HG03432 (cell line): ENCODE results near the gene LRTM1.

ENCODE experiments used
- ATAC-seq: cut with Tn5 transposase; IDR thresholded peaks from one replicate; pipeline ENCODE4 v1.9.1; 2021; ENCODE audit warnings: mild to moderate bottlenecking, moderate library complexity; ENCODE audit not compliant: unreplicated experiment

LRTM1 gene

DNA sequence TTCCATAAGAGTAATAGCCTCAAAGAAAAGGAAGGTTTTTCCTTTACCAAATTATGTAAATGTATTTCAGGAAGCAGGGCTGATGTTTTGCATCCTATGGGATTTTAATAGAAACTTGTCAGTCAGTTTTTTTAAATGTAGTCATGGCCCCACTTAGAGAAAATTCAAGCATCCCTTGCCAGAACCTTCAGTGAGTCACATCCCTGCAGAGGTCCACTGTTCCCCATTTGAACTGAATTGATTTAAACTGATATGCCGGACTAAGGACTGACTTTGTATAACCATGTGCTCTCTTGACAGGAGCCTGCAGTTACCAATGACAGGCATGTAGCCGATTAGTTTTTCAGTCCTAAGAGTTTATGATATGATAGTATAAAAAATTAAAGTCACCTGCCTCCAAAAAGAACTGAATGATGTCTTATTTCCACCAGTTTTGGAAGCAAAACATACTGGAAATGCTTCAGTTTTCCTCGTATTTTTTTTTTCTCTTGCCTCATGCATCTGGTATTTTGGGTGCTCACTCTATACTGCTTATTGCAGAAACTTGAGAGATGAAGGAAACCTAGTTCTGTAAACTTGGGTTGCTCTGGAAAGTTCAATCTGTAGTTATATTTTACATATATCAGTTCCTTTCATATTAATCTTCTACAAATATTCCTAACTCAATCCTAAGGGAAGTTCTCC, 30.7 kb downstream of the LRTM1 start:
- no peak for ATAC-seq

DNA sequence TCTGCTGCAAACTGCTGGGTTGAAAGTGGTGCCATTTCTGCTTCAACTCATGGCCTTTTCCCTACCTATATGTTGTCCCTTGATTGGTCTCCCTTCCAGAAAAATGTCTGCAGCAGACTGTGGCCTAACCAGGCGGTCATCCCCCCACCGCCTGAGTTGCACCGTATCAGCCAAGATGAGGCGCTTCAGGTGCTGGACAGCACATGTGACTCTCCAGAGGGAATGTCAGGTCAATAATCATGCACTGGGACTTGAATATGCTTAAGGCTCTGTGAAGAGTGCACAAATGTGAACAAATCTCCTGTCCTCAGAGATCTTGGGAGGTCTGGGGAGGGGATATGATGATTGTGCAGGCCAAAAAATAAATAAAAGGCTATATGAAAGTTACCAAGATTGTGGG, 32.2 kb downstream of the LRTM1 start:
- ATAC-seq = no peak

- ATAC-seq = no peak
Measured at GRCh38 chr3:54892168-54892567, 35.7 kb downstream of the LRTM1 start.

- ATAC-seq = no peak
Measured at GRCh38 chr3:54891540-54891897, 36.3 kb downstream of the LRTM1 start.

- ATAC-seq = no peak
Measured at GRCh38 chr3:54889731-54890130, 38.1 kb downstream of the LRTM1 start.

GRCh38 chr3:54888873-54889272, 39.0 kb downstream of the LRTM1 start:
- no peak for ATAC-seq

DNA sequence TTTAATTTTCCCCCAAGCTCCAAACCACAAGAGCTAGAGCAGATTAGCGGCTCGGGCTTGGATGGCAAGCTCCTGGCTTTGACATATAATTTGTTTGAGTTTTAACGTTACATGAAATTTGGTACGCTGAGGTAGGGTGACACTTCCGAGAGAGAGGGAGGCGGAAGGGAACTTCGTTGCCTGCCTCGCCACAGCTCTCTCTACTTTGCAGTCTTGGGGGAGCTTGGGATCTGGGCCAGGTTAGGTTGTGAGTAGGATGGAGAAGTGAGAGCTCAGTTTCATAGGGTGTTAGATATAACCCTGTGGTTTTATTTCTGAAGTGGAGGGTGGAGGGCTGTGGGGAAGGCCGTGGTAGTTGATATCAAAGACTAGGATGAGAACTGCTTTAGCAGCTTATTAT, 39.7 kb downstream of the LRTM1 start:
- no peak for ATAC-seq

DNA sequence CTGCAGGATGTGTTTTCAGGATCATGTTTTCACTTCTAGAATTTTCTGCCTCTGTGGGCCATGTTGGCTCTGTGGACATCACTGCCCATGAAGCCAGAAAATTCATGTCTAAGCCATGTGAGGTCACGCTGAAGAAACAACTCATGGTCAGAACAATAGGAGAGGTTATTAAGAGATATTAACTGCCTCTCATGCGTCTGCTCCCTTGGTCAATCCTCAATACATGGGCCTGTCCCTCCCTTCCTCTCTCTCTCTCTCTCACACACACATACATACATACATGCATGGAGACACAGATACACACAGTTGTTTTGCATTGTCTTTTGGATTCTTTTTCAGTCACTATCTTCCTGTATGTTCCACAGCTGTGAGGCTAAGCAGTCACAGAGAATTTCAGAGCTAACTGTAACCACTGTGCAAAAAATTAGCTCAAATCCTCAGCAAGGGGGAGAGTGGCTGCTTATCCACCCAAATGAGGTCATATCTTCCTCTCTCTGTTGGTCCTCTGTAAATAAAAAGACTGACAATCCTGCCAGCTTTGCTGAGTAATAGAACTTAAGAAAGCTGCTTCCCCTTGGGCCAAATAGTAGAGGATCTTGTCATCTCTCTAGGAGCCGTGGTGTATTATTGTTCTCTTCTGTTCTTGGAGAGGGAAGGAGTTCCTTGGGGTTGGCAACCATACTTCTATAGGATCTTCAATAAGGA, 45.6 kb downstream of the LRTM1 start:
- no peak for ATAC-seq

- no peak for ATAC-seq
Measured at GRCh38 chr3:54878145-54878544, 49.7 kb downstream of the LRTM1 start.

GRCh38 chr3:54877730-54878129, 50.1 kb downstream of the LRTM1 start:
- no peak for ATAC-seq

DNA sequence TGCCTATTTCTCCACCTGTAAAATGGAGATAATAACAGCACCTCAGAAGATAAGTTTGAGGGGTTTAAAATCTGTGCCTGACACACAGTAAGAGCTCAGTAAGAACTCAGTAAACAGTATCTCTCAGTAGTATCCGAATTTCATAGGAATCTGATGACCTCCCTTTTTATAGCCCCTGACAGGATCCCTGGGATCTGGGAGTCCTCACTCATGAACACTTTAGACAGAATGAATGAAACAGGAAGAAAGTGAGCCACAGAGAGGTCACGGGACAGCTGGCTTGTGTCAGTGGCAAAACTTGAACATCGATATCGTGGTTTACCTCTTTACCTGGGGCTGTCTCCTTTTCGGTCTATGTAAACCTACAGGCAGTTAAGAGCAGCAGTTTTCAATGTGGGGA, 51.2 kb downstream of the LRTM1 start:
- no peak for ATAC-seq

DNA sequence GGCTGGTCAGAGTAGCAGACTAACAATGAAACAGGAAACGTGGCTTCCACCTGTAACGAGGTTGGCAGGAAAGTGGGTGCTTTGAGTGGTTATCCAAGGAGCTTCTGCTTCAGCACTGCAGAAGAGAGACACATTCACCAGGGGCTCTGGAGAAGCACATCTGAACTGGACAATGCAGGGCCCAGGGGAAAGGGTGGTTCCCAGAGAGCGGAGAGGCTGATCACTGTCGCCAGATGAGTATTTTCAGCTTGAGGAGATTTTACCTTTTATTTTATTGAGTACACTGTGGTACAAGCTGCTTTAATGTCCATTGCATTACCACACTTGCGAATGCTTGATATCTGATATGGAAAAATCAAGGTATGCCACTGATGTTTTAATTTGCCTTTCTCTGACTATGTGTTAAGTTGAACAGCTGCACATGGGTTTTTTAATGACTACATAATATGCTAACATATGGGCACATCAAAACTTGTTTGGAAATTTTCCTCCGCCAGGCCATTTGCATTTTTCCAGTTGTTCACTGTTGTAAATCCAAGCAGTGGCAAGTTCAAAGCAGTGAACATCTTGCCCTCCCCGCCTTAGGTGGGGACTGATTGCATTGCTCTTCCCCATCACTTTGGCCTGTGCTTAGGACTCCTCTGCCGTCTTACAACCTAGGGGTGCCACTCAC, 52.1 kb downstream of the LRTM1 start:
- ATAC-seq = no peak

DNA sequence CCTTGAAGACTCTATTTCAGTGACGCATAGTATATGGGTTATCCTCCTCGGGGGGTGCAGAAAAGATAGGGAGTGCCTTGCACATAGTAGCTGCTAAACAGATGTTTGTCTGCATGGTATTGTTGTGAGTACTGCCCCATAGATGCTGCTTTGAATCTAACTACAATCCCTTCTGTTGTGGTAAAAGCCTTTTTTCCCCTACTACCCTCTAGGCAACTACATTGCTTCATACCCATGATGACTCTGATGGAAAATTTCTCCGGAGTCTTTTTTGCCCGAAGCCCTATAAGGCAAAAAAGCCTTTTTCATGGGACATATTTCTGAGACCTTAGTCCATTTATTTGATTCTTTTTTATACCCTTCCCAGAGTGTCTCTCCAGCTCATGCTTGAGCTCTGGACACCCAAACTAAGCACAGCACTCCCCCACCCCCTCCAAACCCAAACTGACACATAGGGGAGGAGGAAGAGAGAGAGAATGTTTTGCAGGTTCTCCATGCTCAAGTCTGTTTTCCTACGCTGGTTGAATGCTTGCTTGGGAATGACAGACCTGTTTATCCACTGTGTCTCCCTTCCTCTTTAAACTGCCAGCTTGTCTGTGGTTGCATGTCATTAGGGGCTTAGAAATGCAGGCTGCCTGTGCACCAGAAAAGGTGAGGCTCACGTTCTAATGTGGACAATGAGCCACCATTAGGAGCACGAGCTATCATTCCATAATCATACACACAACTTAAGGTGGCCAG, 52.9 kb downstream of the LRTM1 start:
- ATAC-seq = no peak

DNA sequence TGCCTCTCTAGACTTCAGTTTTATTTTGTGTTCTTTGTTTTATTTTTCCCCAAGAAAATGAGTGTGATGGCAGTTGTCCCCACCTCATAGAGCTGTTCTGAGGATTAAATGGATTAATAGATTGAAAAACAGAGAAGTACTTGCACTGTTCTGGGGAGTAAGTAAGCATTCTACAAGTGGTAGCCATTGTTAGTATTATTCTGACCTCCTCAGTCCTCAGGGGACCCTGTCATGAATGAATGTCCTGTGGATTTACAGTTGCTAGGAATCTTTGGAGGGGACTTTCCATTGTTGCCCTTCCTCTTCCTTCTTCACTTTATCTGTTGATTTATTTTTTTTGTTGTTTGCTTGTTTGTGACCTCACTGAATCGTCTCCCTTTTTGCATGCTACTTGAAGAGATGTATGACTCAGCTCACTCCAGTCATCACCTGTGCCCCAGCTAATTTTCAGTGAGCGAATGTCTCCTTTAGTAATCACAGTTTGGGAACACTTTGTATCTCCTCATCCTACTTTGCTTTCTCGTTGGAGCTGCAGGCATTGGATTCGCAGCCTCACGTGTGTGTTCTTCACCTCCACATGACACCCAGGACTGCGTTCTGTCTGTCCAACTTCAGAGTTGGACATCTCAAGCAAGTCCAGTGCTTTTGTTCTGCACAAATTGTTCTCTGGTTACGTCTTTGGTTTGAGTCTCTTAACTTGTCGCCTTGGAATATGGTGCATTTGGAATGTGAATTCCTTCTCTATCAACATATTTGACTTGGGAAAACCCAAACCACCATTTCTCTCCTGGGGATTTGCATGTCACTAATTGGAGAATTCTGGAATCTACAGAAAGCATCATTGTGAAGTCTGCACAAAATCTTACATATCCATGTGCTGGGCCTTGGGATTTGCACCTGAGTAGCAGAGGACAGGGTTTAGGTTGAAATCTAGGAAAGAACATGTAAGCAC, 54.5 kb downstream of the LRTM1 start:
- ATAC-seq = no peak

GRCh38 chr3:54871867-54872266, 56.0 kb downstream of the LRTM1 start:
- ATAC-seq = no peak

DNA sequence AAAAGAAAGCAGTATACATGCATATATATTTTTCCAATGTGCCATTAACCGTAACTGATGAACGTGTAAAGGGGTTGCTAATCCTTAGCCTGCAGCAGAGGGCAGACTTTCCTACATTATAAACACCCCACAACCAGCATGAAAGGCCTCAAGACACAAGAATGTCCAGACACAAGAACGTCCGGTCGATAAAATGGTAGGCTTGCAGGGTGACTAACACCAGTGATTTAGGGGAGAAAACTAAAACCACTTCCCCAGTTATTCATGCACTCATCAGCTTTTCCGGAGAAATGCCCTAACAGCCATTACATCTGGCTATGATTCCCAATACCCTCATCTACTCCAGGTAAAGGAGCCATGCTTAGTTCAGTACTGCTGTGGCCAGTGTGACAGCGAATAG, 57.4 kb downstream of the LRTM1 start:
- ATAC-seq = no peak
